ENCODE measurements around the gene OR4B1.
"Not testable (repeated sequence)": the region's sequence is repeated elsewhere in the genome, so short reads cannot be mapped to it uniquely, and the experiment has no call there.

OR4B1 gene

GRCh38 chr11:48216510-48216909, at the start of gene OR4B1:
OR4B1 (plus strand) TSS chr11:48216810; CDS start chr11:48216810, 0 bp downstream.
- no peak for DNase-seq

- no peak for DNase-seq
Measured at GRCh38 chr11:48167380-48167779, 49.2 kb upstream of the OR4B1 start.

GRCh38 chr11:48168815-48169214, 47.8 kb upstream of the OR4B1 start:
- no peak for DNase-seq

- DNase-seq, result no peak
Measured at GRCh38 chr11:48169259-48169658, 47.4 kb upstream of the OR4B1 start.

GRCh38 chr11:48169717-48170116, 46.9 kb upstream of the OR4B1 start:
- DNase-seq, result no peak

GRCh38 chr11:48170241-48171233, 46.1 kb upstream of the OR4B1 start:
- DNase-seq, result peak in 1 of 2 experiments; percentile 16

GRCh38 chr11:48172818-48173609, 43.6 kb upstream of the OR4B1 start:
- peak; percentile 21 to 26 for DNase-seq

GRCh38 chr11:48177661-48178060, 38.9 kb upstream of the OR4B1 start:
- DNase-seq, result no peak

- no peak for DNase-seq
Measured at GRCh38 chr11:48180627-48181026, 36.0 kb upstream of the OR4B1 start.

GRCh38 chr11:48182860-48183526, 33.6 kb upstream of the OR4B1 start:
- no peak for DNase-seq

GRCh38 chr11:48184452-48184851, 32.2 kb upstream of the OR4B1 start:
- DNase-seq, result no peak

GRCh38 chr11:48190906-48191654, 25.5 kb upstream of the OR4B1 start:
- DNase-seq, result not testable (repeated sequence)

- DNase-seq, result no peak
Measured at GRCh38 chr11:48193876-48194275, 22.7 kb upstream of the OR4B1 start.

- no peak for DNase-seq
Measured at GRCh38 chr11:48207881-48208280, 8.7 kb upstream of the OR4B1 start.

- DNase-seq, result no peak
Measured at GRCh38 chr11:48210052-48210451, 6.6 kb upstream of the OR4B1 start.

- no peak for DNase-seq
Measured at GRCh38 chr11:48228761-48229160, 12.2 kb downstream of the OR4B1 start.

- DNase-seq, result not testable (repeated sequence)
Measured at GRCh38 chr11:48230057-48230456, 13.4 kb downstream of the OR4B1 start.

GRCh38 chr11:48237727-48238126, 21.1 kb downstream of the OR4B1 start:
- DNase-seq, result no peak

- no peak for DNase-seq
Measured at GRCh38 chr11:48242501-48242900, 25.9 kb downstream of the OR4B1 start.

GRCh38 chr11:48244804-48245203, 28.2 kb downstream of the OR4B1 start, which contains the start of gene OR4X2:
OR4X2 (plus strand) TSS chr11:48245104; CDS start chr11:48245104, 0 bp downstream.
- no peak for DNase-seq

- no peak for DNase-seq
Measured at GRCh38 chr11:48248902-48249301, 32.3 kb downstream of the OR4B1 start.

GRCh38 chr11:48261600-48261999, 45.0 kb downstream of the OR4B1 start:
- no peak for DNase-seq

Measured in AML-193 (cell line).